ENCODE data around the gene ITGB1. TPM values are rescaled to one million over a fixed set of nuclear protein-coding genes. Genes with fewer than 3 reads are reported as not detected.

Gene ITGB1
- total RNA-seq = 1,430 and 2,105 TPM in 2 replicates

DNA sequence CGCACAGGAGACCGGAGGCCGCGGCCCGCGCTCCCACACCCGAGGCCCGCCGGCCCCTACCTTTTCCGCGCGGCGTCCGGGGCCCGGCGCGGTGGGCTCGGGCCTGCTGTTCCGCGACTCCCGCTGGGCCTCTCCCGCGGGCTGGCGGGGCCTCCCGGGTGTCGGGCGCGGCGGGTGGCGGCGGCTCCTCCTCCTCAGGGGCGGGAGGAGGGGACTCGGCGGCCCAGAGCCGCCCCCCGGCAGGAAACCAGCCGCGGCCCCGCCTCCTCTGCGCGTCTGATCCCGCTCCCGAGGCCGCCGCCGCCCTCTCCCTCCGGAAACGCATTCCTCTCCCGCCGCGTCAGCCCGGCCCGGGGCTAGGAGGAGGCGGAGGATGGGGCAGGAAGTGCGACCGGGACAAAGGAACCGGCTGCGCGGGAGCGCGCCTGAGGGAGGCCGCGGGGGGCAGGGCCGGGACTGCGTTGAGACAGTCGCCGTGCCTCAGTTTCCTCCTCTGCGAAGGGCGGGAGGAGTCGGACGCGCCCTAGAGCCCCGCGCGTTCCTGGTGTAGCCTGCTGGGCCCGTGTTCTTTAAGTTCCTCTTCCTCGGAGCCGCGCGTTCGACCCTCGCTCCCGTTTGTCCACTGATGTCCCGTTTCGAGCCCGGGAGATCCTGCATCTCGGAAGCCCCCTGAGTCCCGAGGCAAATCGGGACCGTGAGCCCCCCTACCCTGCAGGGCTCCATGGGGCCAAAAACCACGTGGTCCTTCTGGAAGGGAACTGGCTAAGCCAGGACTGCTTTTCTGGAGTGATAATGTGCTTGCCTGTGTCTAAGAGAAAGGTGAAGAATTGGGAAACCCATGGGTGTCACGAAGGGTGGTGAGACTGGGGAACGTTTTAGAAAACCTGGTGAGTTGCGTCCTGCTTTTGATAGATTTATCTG lies at the start of gene ITGB1:
Gene ITGB1 (minus strand): TSS at position 146 of the 921 bp plus-strand sequence. CDS start 22,672 bp downstream, outside the sequence.

